Tibial nerve (tissue), 4 donors: Measurements from ENCODE around the gene SUDS3.

Experiments used
- CTCF ChIP-seq, 5 experiments: fragments of 200-600 bp in 3 of 5; fragments of 450-650 bp in 2 of 5; sonication (generic) in 3 of 5; IDR thresholded peaks; one replicate each; pipeline ENCODE4 v1.5.1; 2016 to 2019; ENCODE audit warnings: antibody characterized with exemption in 5 of 5, mild to moderate bottlenecking in 3 of 5, moderate library complexity in 2 of 5
- EP300 ChIP-seq, 2 donors: sonication (generic); formaldehyde crosslinking; IDR thresholded peaks; one replicate each; pipeline ENCODE4 v1.6.1; 2017; ENCODE audit warnings: antibody characterized with exemption in 2 of 2, mild to moderate bottlenecking in 1 of 2

DNA sequence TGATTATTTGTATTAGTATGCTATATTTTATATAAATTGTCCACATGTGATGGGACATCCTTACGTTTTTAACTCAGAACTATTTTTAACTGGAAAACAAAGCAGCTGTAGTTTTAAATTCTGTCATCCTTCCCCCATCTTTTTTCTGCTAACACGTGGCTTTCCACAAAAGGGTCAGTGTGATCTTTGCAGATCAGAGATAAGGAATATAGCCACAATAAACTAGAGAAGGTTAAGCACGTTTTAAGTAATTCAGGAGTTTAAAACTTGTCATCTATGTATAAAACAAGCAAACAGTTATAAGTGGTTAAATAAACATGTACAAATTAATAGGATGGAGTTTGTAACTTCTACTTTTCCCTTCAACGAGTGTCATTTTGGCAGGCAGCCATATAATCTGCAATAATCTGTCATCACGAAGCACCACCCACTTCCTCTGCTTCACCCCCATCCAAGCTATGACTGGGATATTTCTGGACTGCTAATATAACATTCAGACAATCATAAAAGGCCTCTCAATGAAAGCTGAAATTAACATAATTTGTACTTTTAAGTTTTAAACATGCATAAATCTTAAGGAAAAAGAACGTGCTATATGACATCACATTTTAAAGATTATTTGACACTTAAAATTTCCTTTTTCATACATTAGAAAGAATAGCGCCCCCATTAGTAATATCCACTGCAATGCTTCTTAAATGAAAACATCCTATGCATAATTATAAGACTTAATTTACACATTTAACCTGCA, 18.9 kb upstream of the SUDS3 start:
- TF ChIP-seq EP300 (IDR thresholded peaks at IDR 0.05), result no peak
- TF ChIP-seq CTCF (IDR thresholded peaks at IDR 0.05), result no peak
